GM12864 (cell line): ENCODE measurements around the gene OTOGL.
"Not testable (repeated sequence)": the region's sequence is repeated elsewhere in the genome, so short reads cannot be mapped to it uniquely, and the experiment has no call there.

ENCODE experiments used
- DNase-seq: peaks from one replicate; pipeline ENCODE4 v3.0.0-alpha.2; 2011; ENCODE audit warnings: low read depth
- H3K4me3 ChIP-seq: 2 replicates; pipeline ENCODE4 v1.5.1; 2011; ENCODE audit warnings: mild to moderate bottlenecking, low read depth, low read length, control low read depth
- TF ChIP-seq, protein P1 (sequence below): IDR thresholded peaks from 2 replicates; pipeline ENCODE4 v1.5.1; 2011; ENCODE audit warnings: low read depth, mild to moderate bottlenecking, moderate library complexity, low read length, control low read depth, inconsistent platforms; ENCODE audit errors: missing control alignments

The OTOGL gene

GRCh38 chr12:80291108-80291754, 191.9 kb downstream of the OTOGL start:
- TF ChIP-seq, protein P1, sequence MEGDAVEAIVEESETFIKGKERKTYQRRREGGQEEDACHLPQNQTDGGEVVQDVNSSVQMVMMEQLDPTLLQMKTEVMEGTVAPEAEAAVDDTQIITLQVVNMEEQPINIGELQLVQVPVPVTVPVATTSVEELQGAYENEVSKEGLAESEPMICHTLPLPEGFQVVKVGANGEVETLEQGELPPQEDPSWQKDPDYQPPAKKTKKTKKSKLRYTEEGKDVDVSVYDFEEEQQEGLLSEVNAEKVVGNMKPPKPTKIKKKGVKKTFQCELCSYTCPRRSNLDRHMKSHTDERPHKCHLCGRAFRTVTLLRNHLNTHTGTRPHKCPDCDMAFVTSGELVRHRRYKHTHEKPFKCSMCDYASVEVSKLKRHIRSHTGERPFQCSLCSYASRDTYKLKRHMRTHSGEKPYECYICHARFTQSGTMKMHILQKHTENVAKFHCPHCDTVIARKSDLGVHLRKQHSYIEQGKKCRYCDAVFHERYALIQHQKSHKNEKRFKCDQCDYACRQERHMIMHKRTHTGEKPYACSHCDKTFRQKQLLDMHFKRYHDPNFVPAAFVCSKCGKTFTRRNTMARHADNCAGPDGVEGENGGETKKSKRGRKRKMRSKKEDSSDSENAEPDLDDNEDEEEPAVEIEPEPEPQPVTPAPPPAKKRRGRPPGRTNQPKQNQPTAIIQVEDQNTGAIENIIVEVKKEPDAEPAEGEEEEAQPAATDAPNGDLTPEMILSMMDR = no peak
- DNase-seq = no peak
- H3K4me3 ChIP-seq = no peak overlapping the region

DNA sequence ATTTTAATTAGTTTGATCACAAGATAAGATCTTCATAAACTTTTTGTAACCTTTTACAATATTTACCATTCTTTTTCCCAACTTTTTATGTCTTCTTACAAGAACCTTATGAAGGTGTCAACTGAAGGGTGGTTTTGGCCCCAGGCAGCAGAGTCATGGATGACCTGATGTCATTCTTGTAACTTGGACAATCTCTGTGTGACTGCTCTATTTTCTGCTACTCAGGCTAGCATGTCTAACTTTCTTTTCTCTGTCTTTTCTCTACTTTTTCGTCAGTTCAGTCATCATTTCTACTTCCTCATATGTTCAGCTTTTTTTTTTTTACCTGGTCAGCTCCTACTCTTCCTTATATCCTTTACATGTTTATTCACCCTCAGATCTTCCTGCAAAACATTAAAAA, 194.0 kb downstream of the OTOGL start:
- TF ChIP-seq, protein P1 = no peak
- DNase-seq = peak; percentile 42
- H3K4me3 ChIP-seq = no peak overlapping the region

GRCh38 chr12:80293759-80294158, 194.4 kb downstream of the OTOGL start:
- TF ChIP-seq, protein P1 = no peak
- peak; percentile 67 for DNase-seq

DNA sequence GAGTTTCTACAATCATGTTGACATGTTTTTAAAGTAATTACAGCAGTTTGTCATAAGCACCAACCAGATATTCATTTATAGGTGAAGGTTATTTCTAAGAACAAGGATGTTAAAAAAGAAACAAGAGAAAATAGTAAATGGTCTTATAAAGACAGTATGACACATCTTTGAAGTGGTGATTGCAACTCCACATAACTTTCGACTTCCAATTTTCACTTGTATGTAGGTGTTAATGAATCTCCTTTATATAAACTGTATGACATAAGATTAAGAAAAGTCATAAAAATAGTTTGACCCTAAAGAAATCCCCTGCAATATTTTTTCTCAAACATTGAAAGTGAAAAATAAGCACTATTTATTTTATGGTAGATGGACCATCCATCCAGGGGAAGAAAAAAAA, 199.9 kb downstream of the OTOGL start:
- DNase-seq = no peak
- TF ChIP-seq, protein P1 = no peak
- no peak overlapping the region for H3K4me3 ChIP-seq

More at GRCh38 chr12:80293759-80294158, 194.4 kb downstream of the OTOGL start:
- H3K4me3 ChIP-seq = no peak overlapping the region

- DNase-seq = peak; percentile 64
- no peak overlapping the region for H3K4me3 ChIP-seq
Observed at GRCh38 chr12:80299976-80300375, 200.6 kb downstream of the OTOGL start.

GRCh38 chr12:80307436-80307835, 208.1 kb downstream of the OTOGL start:
- H3K4me3 ChIP-seq, DNase-seq: not testable (repeated sequence)

More at GRCh38 chr12:80299976-80300375, 200.6 kb downstream of the OTOGL start:
- TF ChIP-seq, protein P1 = no peak

- H3K4me3 ChIP-seq = no peak overlapping the region
- TF ChIP-seq, protein P1 = no peak
- DNase-seq = no peak
Observed at GRCh38 chr12:80313209-80313608, 213.9 kb downstream of the OTOGL start.

DNA sequence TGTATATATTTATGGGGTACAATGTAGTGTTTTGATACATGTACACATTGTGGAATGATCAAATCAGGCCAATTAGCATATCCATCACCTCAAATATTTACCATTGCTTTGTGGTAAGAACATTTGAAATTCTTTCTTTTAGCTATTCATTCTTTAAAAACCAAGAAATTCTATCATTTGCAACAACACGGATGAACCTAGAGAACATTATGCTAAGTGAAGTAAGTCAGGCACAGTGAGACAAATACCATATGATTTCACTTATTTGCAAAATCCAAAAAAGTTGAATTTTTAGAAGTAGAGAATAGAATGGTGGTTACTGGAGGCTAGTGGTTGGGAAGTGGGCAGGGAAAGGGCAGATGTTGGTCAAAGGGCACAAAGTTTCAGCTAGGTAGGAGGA, 215.4 kb downstream of the OTOGL start:
- TF ChIP-seq, protein P1 = no peak
- DNase-seq = no peak
- H3K4me3 ChIP-seq = no peak overlapping the region
